Measurements from ENCODE around the gene KRT24.

The KRT24 gene

GRCh38 chr17:40658396-40658795 lies 45.2 kb downstream of the KRT24 start:
- H3K4me1 ChIP-seq (ENCODE audit: insufficient read depth, low read length) = no peaks in the 10 kb centered on the region
- H3K36me3 ChIP-seq (ENCODE audit: insufficient read depth, low read depth, low read length) = no peaks in the 10 kb centered on the region
- no peaks in the 10 kb centered on the region for H3K9me3 ChIP-seq (ENCODE audit: insufficient read depth, low read depth, low read length)
- H3K27me3 ChIP-seq (ENCODE audit: insufficient read depth, low read length) = no peaks in the 10 kb centered on the region
- no peak overlapping the region for H3K27ac ChIP-seq (ENCODE audit: low read length)
- H3K4me3 ChIP-seq (ENCODE audit: low read length) = no peak overlapping the region
- H3K9ac ChIP-seq (ENCODE audit: low read depth, low read length) = no peak overlapping the region

GRCh38 chr17:40651939-40652338 lies 51.6 kb downstream of the KRT24 start:
- no peaks in the 10 kb centered on the region for H3K9me3 ChIP-seq (ENCODE audit: insufficient read depth, low read depth, low read length)
- H3K4me3 ChIP-seq (ENCODE audit: low read length) = no peak overlapping the region
- no peak overlapping the region for H3K9ac ChIP-seq (ENCODE audit: low read depth, low read length)
- no peaks in the 10 kb centered on the region for H3K36me3 ChIP-seq (ENCODE audit: insufficient read depth, low read depth, low read length)
- peaks cover 4% of the 10 kb centered on the region; the same call in 1 of the 2 replicates for H3K4me1 ChIP-seq (ENCODE audit: insufficient read depth, low read length)
- H3K27me3 ChIP-seq (ENCODE audit: insufficient read depth, low read length) = peaks cover 5% of the 10 kb centered on the region; the same call in 1 of the 2 replicates
- no peak overlapping the region for H3K27ac ChIP-seq (ENCODE audit: low read length)

- peaks cover 13% of the 10 kb centered on the region for H3K4me1 ChIP-seq (ENCODE audit: insufficient read depth, low read length)
- peak overlapping the region; percentile 95 for H3K27ac ChIP-seq (ENCODE audit: low read length)
- H3K9ac ChIP-seq (ENCODE audit: low read depth, low read length) = peak overlapping the region; percentile 100
- H3K9me3 ChIP-seq (ENCODE audit: insufficient read depth, low read depth, low read length) = no peaks in the 10 kb centered on the region
- H3K36me3 ChIP-seq (ENCODE audit: insufficient read depth, low read depth, low read length) = peaks cover 21% of the 10 kb centered on the region
- peak overlapping the region; percentile 100 for H3K4me3 ChIP-seq (ENCODE audit: low read length)
- peaks cover 5% of the 10 kb centered on the region; the same call in 1 of the 2 replicates for H3K27me3 ChIP-seq (ENCODE audit: insufficient read depth, low read length)
Observed at GRCh38 chr17:40648384-40648968, 55.1 kb downstream of the KRT24 start.

Data from iPS-20b (cell line).